Mesothelial cell of epicardium (in vitro differentiated cells): Measurements from ENCODE around the gene FADS2. TPM values are rescaled to one million over a fixed set of nuclear protein-coding genes. Genes with fewer than 3 reads are reported as not detected.

Experiments
- DNase-seq, 2 experiments: peaks; one replicate each; pipeline ENCODE4 v3.0.0; 2021; ENCODE audit warnings: low spot score in 2 of 2; ENCODE audit not compliant: unreplicated experiment in 2 of 2
- H3K27ac Mint-ChIP-seq: 2 replicates; pipeline ENCODE4 v1.8.0; 2021; ENCODE audit warnings: mixed read lengths
- H3K27me3 Mint-ChIP-seq: 2 replicates; pipeline ENCODE4 v1.8.0; 2021; ENCODE audit warnings: low read depth, mixed read lengths
- H3K36me3 Mint-ChIP-seq: 2 replicates; pipeline ENCODE4 v1.8.0; 2021; ENCODE audit warnings: mixed read lengths
- H3K4me1 Mint-ChIP-seq: 2 replicates; pipeline ENCODE4 v1.8.0; 2021; ENCODE audit warnings: mixed read lengths
- H3K4me3 Mint-ChIP-seq: 2 replicates; pipeline ENCODE4 v1.8.0; 2021; ENCODE audit warnings: mild to moderate bottlenecking, moderate library complexity, mixed read lengths
- H3K9me3 Mint-ChIP-seq: 2 replicates; pipeline ENCODE4 v1.8.0; 2021; ENCODE audit warnings: mixed read lengths
- total RNA-seq: library from RNA; stranded (reverse); gene quantifications from 3 replicates; pipeline ENCODE4 v1.2.1, GENCODE V29; 2021
- TF ChIP-seq, protein P1 (sequence below): fragments of 200-600 bp; sonication (generic); IDR thresholded peaks from one replicate; pipeline ENCODE4 v1.5.0; 2021; ENCODE audit warnings: antibody characterized with exemption; ENCODE audit not compliant: unreplicated experiment

Gene FADS2
- total RNA-seq, 1 donor from 2014 or later = 337 TPM

DNA sequence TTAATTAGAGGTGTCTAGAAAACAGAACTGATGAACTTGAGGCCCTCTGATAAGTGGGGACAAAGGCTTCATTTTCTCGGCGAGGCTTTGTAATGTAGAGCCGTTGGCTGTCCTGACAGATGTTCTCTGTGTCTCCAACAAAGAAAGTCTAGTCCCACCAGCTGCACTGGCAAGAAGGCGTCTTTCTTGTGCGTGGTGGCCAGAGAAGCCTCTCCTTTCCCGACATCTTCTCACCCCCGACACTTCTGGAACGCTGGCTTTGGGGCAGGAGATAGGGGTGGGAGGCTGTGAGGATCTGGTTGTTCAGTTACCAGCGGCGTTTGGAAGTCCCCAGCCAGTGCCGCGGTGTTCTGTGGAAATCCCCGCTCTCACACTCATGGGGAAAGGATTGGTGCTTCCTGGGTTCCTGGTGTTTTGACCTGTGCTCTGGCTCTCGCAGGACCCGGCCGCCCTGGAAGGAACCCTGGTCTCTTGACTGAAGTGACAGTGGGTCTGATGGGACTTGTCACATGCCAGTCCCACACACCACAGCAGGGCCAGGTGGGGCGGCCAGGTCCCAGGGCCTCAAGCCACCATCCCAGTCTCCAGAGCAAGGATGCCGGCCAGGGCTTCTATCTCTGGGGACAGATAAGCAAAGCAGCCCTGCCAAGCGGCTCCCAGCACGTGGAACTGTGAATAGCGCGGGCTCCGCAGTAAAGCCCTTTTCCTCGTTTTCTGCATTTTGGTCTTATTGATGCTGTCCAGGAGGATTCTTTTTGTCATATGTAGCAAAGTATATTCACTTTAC lies 23.2 kb downstream of the FADS2 start:
- DNase-seq = no peak
- Mint-ChIP-seq H3K27ac (no peak overlapping the region), H3K36me3 (peaks cover 30% of the 10 kb centered on the region), H3K4me3 (no peak overlapping the region), H3K27me3 (no peaks in the 10 kb centered on the region), H3K9me3 (no peaks in the 10 kb centered on the region), H3K4me1 (no peaks in the 10 kb centered on the region)
- TF ChIP-seq, protein P1, sequence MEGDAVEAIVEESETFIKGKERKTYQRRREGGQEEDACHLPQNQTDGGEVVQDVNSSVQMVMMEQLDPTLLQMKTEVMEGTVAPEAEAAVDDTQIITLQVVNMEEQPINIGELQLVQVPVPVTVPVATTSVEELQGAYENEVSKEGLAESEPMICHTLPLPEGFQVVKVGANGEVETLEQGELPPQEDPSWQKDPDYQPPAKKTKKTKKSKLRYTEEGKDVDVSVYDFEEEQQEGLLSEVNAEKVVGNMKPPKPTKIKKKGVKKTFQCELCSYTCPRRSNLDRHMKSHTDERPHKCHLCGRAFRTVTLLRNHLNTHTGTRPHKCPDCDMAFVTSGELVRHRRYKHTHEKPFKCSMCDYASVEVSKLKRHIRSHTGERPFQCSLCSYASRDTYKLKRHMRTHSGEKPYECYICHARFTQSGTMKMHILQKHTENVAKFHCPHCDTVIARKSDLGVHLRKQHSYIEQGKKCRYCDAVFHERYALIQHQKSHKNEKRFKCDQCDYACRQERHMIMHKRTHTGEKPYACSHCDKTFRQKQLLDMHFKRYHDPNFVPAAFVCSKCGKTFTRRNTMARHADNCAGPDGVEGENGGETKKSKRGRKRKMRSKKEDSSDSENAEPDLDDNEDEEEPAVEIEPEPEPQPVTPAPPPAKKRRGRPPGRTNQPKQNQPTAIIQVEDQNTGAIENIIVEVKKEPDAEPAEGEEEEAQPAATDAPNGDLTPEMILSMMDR = no peak

DNA sequence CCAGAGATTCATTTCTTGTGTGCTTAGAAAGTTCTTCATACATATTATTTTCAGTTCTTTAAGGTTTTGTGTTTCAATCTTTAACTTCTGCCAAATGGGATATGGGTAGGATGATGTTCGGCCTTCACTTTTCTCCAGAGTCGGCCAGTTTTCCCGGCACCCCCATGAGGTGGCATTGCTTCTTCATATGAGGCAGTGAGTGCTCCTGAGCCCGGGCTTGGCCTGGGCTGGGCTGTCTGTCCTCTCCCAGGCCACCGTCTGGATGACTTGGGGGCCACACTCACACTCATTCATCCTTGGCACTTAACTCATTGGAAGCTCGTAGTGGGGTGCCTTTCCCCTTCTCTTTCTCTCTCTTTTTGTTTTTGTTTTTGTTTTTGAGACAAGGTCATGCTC lies 23.8 kb downstream of the FADS2 start:
- DNase-seq = no peak
- Mint-ChIP-seq H3K4me3 (no peak overlapping the region), H3K27ac (no peak overlapping the region), H3K27me3 (no peaks in the 10 kb centered on the region), H3K36me3 (peaks cover 26% of the 10 kb centered on the region), H3K9me3 (no peaks in the 10 kb centered on the region), H3K4me1 (no peaks in the 10 kb centered on the region)
- TF ChIP-seq, protein P1 = no peak

DNA sequence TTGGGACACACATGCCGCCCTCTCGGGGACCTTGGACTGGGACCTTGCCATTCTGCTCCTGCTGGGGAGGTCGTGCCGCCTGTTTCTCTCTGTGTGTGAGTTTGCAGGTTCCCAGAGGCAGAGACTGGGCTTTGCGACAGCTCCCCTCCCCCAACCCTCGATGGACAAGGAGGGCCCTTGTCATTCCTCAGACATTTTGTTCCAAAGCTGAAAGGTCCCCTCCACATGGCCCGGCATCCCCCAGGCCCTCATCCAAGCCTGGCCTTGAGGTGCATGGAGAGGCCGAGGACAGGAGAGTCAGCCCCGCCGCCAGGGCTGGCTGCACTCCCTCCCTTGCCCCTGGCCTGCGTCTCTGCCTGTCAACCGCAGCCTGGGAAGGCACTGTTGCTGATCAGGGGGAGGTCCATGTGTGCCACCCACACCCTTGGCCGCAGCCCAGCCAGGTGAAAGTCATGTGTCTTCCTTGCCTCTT lies 25.6 kb downstream of the FADS2 start:
- Mint-ChIP-seq H3K4me1 (no peaks in the 10 kb centered on the region), H3K27me3 (no peaks in the 10 kb centered on the region), H3K4me3 (no peak overlapping the region), H3K9me3 (no peaks in the 10 kb centered on the region), H3K36me3 (peaks cover 12% of the 10 kb centered on the region), H3K27ac (no peak overlapping the region)
- TF ChIP-seq, protein P1 = no peak
- no peak for DNase-seq

DNA sequence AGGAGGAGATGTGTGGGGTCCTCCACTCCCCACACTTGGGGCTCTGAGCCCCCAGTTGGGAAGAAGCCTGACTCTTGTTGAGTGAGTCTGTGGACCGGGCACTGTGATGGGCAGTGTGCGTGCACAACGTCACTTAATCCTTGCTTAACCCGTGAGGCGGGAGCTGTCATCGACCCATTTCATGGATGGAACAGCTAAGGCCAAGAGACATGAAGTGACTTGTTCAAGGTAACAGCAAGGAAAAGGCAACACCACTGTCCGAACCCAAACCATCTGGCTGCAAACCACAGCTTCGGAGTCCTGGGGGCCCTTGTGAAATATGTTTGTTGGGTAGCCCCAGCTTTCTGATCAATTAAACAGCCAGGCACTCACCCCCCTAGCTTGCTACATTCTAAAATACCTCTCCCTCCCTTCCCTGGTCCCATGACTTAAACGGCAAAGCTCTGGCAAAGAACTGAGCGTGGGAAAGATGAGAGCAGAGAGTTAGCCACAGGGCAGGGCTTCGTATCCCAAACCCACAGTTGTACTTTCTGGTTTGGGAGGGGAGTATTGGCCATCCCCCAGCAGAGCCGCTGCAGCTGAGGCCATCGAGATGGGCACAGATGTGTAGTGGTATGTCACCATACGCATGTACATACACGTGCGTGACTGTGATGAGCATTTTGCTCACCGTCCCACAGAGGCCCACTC lies 26.3 kb downstream of the FADS2 start:
- H3K9me3 Mint-ChIP-seq = no peaks in the 10 kb centered on the region
- peaks cover 17% of the 10 kb centered on the region for H3K36me3 Mint-ChIP-seq
- no peak overlapping the region for H3K27ac Mint-ChIP-seq
- DNase-seq = no peak
- TF ChIP-seq, protein P1 = no peak
- no peaks in the 10 kb centered on the region for H3K4me1 Mint-ChIP-seq
- no peak overlapping the region for H3K4me3 Mint-ChIP-seq
- H3K27me3 Mint-ChIP-seq = no peaks in the 10 kb centered on the region

DNA sequence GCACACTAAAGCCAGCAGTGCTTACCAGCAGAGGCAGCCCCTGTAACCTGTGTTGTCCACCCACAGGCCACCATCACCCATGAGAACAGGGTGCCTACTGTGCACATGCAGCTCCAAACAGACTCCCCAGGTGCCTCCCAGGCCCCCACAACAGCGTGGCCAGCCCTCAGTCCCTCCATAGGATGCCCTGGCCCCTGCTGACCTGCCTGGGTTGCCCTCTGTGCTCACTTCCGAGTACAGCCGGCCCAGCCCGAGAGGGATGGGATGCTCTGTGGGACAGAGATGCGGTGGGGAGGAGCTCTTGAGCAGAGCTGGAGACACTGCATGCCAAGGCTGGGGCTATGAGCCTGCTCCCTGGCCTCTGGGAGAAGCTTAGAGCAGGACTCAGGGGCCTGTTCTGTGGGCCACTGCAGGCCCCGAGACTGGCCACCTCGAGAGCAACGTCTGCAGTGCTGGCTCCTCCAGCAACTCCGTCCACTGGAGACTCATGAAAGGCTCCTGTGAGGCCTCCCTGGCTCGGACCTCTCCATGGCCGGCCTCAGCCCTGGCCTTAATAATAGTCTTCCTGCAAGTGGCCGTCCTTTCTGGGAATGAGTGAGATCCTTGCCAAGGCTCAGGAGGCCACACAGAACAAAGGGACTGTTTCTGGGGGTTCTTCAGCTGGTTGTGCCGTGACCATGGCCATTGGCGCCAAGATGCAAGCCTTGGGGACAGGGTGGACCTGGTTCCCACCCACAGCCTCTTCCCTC lies 27.0 kb downstream of the FADS2 start:
- DNase-seq = no peak
- H3K36me3 Mint-ChIP-seq = peaks cover 22% of the 10 kb centered on the region
- H3K27me3 Mint-ChIP-seq = no peaks in the 10 kb centered on the region
- H3K9me3 Mint-ChIP-seq = no peaks in the 10 kb centered on the region
- no peak overlapping the region for H3K4me3 Mint-ChIP-seq
- H3K4me1 Mint-ChIP-seq = no peaks in the 10 kb centered on the region
- no peak overlapping the region for H3K27ac Mint-ChIP-seq
- TF ChIP-seq, protein P1 = no peak
